GM06990 (cell line): ENCODE results near the gene COMMD1.
"Not testable (repeated sequence)": the region's sequence is repeated elsewhere in the genome, so short reads cannot be mapped to it uniquely, and the experiment has no call there.

Source experiments
- DNase-seq: peaks from one replicate; pipeline ENCODE4 v3.0.0-alpha.2; 2011; ENCODE audit not compliant: insufficient read length; ENCODE audit errors: extremely low read depth
- H3K27me3 ChIP-seq: replicated peaks from 2 replicates; pipeline ENCODE4 v1.6.0; 2011; ENCODE audit warnings: low read length; ENCODE audit not compliant: control insufficient read depth, insufficient read depth
- H3K36me3 ChIP-seq: 2 replicates; pipeline ENCODE4 v1.5.1; 2011; ENCODE audit warnings: low read length; ENCODE audit not compliant: control insufficient read depth, insufficient read depth
- H3K4me3 ChIP-seq: replicated peaks from 2 replicates; pipeline ENCODE4 v1.5.1; 2011; ENCODE audit warnings: low read depth, mild to moderate bottlenecking, control low read depth, low read length
- CTCF ChIP-seq: IDR thresholded peaks from 2 replicates; pipeline ENCODE4 v1.5.1; 2011; ENCODE audit warnings: low read length, control low read depth, mild to moderate bottlenecking, inconsistent platforms; ENCODE audit not compliant: insufficient read depth, poor library complexity, severe bottlenecking

The COMMD1 gene

DNA sequence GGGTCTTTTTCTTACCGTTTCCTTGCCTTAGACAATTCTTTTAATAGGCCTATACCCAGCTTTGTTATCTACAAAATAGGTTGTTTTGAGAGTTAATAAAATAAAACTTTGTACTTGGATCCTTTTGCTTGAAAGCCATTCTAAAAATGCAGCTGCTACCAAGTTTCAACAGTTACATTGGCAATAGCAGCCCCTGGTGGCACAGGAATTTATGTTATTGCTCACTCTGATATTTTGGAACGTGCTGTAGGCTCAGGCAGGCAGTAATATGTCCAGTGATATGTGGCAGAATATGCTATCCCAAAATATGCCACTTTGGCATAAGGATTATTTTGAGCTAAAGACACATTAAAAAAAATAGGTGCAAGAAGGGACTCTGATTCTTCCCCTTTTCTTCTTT lies 6.7 kb upstream of the COMMD1 start:
- Histone ChIP-seq H3K27me3 (no peaks in the 10 kb centered on the region), H3K4me3 (no peak overlapping the region), H3K36me3 (no peaks in the 10 kb centered on the region)
- peak; percentile 66 for TF ChIP-seq CTCF
- DNase-seq: no peak

DNA sequence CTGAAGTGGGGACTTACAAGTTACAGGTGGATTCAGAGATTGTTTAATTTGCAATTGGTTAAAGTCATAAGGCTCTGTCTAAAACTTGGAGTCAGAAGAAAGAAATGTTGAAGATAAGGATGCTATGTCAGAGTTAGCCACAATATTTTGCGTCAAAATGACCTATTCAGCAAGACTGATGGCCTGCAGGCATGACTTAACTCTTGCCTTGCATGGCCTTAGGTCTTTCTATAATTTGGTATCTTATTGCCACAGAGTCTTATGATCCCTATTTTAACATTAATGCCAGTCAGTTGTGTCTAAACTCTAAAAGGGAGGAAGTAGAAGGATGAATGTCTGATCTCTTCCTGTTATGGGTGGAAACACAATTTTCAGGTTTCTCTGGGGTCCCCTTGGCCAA lies 5.2 kb upstream of the COMMD1 start:
- Histone ChIP-seq H3K4me3 (no peak overlapping the region), H3K27me3 (no peaks in the 10 kb centered on the region), H3K36me3 (no peaks in the 10 kb centered on the region)
- no peak for TF ChIP-seq CTCF
- no peak for DNase-seq

DNA sequence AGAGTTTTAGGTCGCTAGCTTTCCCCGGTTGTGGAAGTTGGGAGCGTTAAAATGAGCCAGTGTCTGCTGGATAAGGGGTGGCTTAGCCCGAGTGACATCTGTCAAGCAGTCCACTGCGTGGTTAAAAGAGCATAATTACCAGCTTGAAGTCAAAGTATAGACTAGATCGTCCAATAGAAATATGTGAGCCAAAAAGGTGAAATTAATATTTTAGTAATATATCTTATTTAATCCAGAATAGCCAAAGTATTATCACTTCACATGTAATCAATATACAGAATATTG lies 654 bp downstream of the COMMD1 start:
- no peak for TF ChIP-seq CTCF
- Histone ChIP-seq H3K36me3 (no peaks in the 10 kb centered on the region), H3K4me3 (peak overlapping the region; percentile 95), H3K27me3 (no peaks in the 10 kb centered on the region)
- no peak for DNase-seq

DNA sequence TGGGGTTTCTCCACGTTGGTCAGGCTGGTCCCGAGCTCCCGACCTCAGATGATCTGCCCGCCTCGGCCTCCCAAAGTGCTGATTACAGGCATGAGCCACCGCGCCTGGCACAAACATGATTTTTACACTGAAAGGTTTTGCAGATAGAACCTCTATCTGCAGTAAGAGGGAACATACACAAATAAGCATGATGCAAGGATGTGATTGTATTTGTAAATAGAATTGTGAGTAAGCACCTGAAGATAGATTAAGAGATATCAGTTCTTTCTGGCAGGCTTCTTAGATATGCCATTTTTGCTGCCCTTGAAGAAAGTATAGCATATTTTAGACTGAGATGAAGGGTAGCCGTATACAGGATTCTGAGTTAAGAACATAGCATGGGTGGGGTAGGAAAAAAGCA lies 3.6 kb downstream of the COMMD1 start:
- TF ChIP-seq CTCF: no peak
- H3K27me3 ChIP-seq: no peaks in the 10 kb centered on the region

DNA sequence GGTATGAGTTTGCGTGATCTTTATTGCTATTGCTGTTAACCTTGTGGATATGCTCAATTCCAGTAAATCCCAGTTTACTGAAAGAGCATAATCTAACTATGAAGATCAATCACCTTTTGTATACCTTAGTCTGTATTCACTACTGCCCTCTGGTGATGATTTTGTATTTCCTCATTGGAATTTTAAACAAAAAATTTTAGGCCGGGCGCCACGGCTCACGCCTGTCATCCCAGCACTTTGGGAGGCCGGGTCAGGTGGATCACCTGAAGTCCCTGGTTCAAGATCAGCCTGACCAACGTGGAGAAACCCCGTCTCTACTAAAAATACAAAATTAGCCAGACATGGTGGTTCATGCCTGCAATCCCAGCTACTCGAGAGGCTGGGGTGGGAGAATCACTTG lies 5.1 kb downstream of the COMMD1 start:
- Histone ChIP-seq H3K36me3 (no peaks in the 10 kb centered on the region; the same call in 1 of the 2 replicates), H3K27me3 (no peaks in the 10 kb centered on the region), H3K4me3 (no peak overlapping the region)
- peak; percentile 4 for TF ChIP-seq CTCF
- no peak for DNase-seq

More for the DNA sequence above, 3.6 kb downstream of the COMMD1 start:
- no peak overlapping the region for H3K4me3 ChIP-seq
- H3K36me3 ChIP-seq: no peaks in the 10 kb centered on the region; the same call in 1 of the 2 replicates
- no peak for DNase-seq

GRCh38 chr2:61911510-61911909 lies 6.0 kb downstream of the COMMD1 start:
- Histone ChIP-seq H3K36me3 (no peaks in the 10 kb centered on the region; the same call in 1 of the 2 replicates), H3K27me3 (no peaks in the 10 kb centered on the region), H3K4me3 (no peak overlapping the region)
- TF ChIP-seq CTCF: peak; percentile 34
- DNase-seq: no peak

GRCh38 chr2:61914794-61915193 lies 9.3 kb downstream of the COMMD1 start:
- DNase-seq, H3K36me3 ChIP-seq, H3K4me3 ChIP-seq, H3K27me3 ChIP-seq: not testable (repeated sequence)
